Retinal pigment epithelial cell (primary cell): Measurements from ENCODE around the gene ADAMTS2.

Experiments
- DNase-seq: peaks from one replicate; pipeline ENCODE4 v3.0.0-alpha.2; 2010; ENCODE audit warnings: low read depth
- H3K4me3 ChIP-seq: 2 replicates; pipeline ENCODE4 v1.5.1; 2011; ENCODE audit warnings: mild to moderate bottlenecking, low read length, control low read depth, moderate library complexity
- TF ChIP-seq, protein P1 (sequence below): conservative IDR thresholded peaks from 2 replicates; pipeline ENCODE4 v1.5.1; 2011; ENCODE audit warnings: low read depth, low read length, control low read depth, inconsistent platforms

ADAMTS2 gene

DNA sequence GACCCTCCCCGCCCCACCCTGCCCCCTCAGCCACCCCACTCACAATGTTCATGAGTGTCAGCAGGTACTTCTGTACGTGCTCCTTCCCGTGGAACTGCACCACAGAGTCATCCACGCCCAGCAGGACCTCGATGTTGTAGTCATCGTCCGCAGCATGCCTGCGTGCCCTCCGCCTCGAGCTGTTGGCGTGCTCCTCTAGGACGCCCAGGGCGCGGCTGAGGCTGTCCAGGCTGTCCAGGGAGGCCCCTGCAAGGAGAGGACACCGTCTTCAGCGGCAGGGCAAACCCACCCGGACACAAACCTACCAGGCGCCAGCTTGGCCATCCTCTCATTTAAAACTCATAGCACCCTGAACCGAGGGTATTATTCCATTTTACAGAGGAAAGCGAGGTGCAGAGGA is 137.8 kb downstream of the ADAMTS2 start:
- no peak overlapping the region for H3K4me3 ChIP-seq
- TF ChIP-seq, protein P1, sequence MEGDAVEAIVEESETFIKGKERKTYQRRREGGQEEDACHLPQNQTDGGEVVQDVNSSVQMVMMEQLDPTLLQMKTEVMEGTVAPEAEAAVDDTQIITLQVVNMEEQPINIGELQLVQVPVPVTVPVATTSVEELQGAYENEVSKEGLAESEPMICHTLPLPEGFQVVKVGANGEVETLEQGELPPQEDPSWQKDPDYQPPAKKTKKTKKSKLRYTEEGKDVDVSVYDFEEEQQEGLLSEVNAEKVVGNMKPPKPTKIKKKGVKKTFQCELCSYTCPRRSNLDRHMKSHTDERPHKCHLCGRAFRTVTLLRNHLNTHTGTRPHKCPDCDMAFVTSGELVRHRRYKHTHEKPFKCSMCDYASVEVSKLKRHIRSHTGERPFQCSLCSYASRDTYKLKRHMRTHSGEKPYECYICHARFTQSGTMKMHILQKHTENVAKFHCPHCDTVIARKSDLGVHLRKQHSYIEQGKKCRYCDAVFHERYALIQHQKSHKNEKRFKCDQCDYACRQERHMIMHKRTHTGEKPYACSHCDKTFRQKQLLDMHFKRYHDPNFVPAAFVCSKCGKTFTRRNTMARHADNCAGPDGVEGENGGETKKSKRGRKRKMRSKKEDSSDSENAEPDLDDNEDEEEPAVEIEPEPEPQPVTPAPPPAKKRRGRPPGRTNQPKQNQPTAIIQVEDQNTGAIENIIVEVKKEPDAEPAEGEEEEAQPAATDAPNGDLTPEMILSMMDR = no peak
- DNase-seq = no peak

DNA sequence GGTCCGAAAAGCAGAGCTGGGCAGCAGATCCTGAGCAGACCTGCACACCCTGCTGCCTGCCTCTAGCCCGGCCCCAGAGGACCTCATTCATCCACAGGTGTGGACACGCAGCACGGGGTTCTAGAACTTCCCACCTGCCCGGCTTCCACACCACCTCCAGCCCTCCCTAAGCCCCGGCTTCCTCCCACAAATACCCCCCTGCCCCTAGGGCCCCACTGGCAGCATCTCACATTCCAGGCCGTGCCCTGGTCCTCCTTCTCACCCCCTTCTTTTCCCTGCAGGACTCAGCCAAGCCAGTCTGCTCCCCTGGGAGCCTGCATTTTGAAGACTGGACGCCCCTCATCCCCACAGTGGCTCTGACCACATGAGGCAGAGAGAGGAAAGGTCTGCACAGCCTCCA is 138.9 kb downstream of the ADAMTS2 start:
- DNase-seq = no peak
- TF ChIP-seq, protein P1 = no peak
- H3K4me3 ChIP-seq = no peak overlapping the region

DNA sequence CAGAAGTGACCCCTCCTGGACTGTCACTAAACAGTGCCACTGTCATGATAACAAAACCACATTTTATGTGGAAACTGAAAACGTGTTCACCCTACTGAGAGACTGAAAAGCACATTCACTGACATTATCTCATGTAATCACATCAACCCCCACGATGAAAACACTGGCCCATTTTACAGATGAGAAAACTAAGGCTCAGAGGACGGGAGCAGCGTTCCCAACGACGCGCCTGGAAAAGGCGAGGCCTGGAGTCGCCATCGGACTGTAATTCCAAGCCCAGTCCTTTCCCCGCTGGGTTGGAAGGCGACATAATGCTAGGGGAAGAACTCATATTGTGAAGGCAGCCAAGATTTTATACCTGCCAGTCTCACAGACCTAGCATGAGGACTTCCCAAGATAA is 140.0 kb downstream of the ADAMTS2 start:
- DNase-seq = no peak
- no peak overlapping the region for H3K4me3 ChIP-seq
- TF ChIP-seq, protein P1 = no peak

DNA sequence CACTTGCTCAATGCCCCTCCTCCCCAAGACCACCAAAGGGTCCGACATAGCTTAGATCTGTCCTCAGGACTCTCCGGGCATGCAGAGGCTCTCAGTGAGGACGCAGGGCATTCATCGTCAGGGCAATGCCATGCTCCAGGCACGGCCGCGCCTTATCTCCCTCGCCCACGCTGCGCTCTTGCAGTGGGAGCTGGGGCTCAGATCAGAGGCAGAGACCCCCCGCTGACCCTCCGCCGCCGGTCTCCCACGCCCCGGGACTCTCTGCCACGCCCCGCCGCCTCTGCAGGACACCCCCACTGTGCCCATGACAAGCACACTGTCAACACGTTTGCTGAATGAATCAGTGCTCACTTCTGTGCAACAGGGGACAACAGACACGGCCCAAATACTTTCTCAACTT is 140.7 kb downstream of the ADAMTS2 start:
- H3K4me3 ChIP-seq = no peak overlapping the region
- TF ChIP-seq, protein P1 = no peak
- no peak for DNase-seq

DNA sequence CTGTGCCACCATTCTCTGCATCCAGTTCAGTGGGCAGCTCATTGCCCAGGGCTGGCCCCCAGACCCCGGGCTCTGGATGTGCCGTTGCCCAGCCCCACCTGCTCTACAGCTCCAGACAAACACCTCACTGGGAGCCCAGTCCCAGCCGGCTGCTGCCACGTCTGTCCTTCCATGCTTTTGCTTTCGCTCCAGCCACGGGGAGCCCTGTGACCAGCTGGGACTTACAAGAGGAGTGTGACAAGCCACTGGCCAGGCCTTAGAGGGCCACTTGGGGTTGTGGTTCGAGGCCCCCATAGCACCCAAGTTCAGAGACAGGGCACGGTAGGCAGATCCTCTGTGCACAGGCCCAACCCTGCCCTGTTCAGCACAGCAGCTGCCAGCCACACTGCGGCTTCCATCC is 142.0 kb downstream of the ADAMTS2 start:
- TF ChIP-seq, protein P1 = no peak
- H3K4me3 ChIP-seq = no peak overlapping the region
- no peak for DNase-seq

DNA sequence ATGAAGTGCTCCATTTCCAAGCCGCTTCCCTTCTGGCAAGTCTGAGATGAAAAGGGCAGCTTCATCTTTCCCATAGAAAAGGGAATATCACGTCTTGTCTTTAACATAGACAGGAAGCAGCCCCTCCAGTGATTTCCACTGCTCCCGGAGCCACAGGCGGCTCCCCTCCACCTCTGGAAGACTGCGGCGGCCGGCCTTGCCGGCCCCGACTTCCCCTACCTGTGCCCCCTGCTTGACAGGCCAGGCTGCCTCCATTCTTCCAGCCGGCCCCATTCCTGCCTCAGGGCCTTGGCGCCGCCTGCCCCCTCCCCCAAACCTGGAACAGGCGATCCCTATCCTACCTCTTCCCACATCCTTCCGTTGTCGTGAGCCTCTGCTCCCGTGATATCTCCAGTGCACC is 143.3 kb downstream of the ADAMTS2 start:
- DNase-seq = no peak
- TF ChIP-seq, protein P1 = no peak
- no peak overlapping the region for H3K4me3 ChIP-seq

DNA sequence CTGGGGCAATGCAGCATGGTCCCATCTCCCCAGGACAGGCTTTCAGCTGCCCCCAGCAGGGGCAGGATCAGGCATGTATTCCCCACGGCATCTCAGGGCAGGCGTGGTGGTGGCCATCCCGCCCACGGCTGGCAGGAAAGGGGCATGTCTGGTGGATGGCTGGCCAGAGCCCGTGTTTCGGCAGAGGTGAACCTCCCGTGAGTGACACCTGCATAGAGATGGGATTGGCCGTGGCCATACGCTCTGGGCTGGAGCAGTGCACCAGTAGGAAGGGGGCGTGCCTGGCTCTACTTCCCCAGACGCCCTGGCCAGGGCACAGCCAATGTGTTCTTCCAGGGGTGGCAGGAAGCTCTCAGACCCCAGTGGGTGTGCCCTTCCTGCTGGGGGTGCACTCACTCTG is 146.0 kb downstream of the ADAMTS2 start:
- no peak overlapping the region for H3K4me3 ChIP-seq
- no peak for DNase-seq
- TF ChIP-seq, protein P1 = no peak
